ENCODE measurements around the gene ATP13A2.

ATP13A2 gene, protein sequence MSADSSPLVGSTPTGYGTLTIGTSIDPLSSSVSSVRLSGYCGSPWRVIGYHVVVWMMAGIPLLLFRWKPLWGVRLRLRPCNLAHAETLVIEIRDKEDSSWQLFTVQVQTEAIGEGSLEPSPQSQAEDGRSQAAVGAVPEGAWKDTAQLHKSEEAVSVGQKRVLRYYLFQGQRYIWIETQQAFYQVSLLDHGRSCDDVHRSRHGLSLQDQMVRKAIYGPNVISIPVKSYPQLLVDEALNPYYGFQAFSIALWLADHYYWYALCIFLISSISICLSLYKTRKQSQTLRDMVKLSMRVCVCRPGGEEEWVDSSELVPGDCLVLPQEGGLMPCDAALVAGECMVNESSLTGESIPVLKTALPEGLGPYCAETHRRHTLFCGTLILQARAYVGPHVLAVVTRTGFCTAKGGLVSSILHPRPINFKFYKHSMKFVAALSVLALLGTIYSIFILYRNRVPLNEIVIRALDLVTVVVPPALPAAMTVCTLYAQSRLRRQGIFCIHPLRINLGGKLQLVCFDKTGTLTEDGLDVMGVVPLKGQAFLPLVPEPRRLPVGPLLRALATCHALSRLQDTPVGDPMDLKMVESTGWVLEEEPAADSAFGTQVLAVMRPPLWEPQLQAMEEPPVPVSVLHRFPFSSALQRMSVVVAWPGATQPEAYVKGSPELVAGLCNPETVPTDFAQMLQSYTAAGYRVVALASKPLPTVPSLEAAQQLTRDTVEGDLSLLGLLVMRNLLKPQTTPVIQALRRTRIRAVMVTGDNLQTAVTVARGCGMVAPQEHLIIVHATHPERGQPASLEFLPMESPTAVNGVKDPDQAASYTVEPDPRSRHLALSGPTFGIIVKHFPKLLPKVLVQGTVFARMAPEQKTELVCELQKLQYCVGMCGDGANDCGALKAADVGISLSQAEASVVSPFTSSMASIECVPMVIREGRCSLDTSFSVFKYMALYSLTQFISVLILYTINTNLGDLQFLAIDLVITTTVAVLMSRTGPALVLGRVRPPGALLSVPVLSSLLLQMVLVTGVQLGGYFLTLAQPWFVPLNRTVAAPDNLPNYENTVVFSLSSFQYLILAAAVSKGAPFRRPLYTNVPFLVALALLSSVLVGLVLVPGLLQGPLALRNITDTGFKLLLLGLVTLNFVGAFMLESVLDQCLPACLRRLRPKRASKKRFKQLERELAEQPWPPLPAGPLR

DNA sequence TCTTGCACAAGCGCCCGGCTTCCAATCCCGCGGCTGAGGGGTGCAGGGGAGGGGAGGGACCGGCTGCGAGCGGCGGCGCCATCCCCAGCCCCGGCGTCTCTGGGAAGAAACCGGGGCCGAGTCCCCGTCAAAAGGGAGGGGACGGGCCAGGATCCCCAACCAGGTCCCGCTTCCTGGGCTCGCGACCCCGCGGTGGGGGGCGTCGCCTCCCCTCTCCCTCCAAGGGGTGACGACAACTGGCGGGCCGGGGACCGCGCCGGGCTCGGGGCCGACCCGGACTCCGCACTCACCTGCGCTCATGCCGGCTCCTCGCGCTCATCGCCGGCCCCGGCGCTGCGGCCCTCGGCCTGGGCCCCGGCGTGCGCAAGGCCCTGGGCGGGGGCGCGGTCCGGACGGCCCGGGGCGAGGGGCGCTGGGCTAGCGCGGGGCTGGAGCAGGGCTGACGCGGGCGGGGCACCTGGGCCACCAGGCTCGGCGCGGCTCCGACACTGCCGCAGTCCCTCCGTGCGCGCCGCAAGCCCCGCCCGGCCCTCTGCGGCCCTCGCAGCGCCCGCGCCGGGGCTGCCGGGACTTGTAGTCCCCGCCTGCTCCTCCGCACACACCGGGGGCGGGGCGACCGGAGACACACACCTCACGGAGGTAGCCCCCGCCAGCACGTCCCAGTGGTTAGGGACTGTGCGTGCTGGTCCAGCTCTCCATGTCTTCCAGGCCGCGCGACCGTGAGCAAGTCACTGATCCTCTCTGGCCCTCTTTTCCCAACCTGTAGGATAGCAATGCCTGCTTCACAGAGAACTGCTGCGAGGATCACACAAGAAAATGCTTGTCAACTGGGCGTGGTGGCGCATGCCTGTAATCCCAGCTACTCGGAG lies at the start of gene ATP13A2:
ATP13A2 (minus strand) TSS at position 490 of the 869 bp plus-strand sequence; CDS start at position 300, 190 bp downstream.
- peak; percentile 67 for DNase-seq

DNA sequence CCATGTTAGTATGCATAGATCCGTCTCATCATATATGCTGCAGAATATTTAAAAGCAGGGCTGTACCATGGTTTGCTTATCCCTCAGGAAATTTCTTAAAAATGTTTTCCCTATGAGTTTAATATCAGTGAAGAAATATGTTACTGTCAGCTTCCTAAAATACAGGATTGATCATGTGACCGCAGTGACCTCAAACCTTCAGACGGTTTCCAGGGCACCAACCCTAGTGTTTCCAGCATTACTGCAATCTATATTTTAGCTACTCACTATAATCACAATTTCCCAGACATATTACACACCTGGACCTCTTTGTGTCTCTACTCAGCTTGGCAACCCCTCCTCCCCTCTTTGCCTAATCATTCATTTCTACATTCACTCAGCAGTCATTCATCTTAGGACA lies 49.8 kb upstream of the ATP13A2 start:
- no peak for DNase-seq

DNA sequence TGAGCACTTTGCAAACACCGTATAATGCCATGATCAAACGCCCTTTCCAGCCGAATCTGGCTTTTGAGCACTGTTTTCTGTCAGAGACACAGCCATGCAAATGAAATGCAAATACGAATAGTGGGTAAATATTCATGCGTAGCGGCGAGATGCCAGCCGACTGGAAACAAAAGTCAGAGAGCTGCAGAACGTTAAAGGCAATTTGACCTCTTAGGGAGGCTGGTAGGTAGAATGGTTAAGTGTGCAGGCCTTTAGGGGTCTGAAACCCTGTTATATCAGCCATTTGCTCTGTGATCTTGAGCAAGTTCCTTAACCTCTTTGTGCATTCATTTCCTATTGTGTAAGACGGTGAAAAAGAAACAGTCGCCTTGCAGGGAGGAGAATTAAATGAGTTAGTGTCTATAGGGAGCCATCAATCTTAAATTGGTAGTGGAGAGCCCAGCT lies 48.6 kb upstream of the ATP13A2 start:
- no peak for DNase-seq

DNA sequence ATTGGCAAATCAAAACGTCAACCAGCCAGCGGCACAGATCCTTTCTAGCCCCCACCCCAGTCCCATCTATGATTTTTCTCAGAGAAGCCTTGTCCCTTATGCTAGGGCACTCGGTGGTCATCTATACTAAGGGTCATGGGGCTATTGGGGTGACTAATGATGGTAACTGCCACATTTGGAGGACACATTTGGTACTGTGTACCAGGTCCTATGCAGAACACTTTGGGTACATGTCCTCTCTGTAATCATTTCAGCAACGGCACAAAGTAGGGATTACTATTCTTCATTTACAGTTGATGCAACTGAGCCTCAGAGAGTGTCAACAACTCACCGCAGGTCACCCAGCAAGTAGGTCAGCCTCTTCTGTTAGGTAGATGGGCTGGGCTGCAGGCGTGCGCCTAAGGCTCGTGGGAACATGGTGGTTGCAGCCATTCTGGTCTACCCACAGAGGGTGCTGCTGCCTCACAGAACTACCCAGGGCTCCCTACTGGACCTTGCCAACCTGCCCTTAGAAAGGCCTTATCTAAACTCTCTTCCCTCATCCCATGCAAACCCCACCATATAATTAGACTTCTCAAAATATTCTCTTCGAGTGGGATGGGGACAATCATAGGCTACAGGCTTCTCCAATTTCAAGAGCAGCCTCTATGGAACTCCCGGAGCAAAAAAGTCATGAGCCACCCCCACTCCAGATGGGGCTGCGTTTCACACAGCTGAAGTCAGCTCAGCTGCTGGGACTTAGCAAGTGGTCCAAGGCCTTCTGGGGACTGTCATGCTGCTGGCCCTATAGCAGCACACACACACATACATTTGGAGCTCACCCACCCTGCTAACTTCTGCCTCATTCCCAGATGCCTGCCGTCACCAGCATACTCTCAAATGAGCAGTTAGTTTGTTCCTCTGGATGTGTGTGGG lies 47.9 kb upstream of the ATP13A2 start:
- DNase-seq: peak; percentile 66

DNA sequence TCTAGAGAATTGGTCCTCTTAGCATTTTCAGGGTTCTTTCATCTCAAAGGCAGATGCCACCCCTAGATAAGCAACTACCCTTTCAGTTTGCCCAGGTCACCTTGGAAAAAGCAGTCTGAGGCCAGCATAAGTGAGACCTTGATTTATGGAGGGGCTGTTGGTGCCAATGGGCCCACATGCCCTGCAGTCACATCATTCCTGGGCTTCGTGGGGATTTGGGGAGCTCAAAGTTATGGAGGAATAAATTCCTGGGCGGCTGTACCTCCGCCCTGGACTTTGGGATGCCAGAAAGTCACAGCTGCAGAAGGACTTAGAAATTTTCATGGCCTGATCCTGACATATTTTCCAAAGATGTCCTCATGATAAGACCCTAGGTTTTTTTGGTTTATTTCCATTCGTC lies 44.8 kb upstream of the ATP13A2 start:
- no peak for DNase-seq

DNA sequence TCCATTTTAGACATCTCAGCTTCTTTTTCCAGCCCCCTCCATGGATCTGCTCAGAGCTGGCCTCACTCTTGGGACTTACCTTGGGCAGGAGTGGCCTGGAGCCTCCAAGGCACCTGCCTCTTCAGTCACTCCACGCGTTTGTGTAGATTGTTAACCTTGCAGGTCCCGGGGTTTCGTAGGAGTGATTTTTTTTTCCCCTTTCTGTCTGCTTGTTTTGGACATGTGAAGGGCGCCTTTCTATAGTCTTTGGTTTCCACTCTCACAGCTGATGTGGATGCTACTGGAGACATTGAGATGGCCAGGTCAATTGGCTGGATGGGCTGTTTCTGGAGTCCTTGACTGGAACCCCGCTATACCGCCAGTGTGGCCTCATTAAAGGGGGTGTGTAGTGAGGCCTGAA lies 44.1 kb upstream of the ATP13A2 start:
- DNase-seq: no peak

DNA sequence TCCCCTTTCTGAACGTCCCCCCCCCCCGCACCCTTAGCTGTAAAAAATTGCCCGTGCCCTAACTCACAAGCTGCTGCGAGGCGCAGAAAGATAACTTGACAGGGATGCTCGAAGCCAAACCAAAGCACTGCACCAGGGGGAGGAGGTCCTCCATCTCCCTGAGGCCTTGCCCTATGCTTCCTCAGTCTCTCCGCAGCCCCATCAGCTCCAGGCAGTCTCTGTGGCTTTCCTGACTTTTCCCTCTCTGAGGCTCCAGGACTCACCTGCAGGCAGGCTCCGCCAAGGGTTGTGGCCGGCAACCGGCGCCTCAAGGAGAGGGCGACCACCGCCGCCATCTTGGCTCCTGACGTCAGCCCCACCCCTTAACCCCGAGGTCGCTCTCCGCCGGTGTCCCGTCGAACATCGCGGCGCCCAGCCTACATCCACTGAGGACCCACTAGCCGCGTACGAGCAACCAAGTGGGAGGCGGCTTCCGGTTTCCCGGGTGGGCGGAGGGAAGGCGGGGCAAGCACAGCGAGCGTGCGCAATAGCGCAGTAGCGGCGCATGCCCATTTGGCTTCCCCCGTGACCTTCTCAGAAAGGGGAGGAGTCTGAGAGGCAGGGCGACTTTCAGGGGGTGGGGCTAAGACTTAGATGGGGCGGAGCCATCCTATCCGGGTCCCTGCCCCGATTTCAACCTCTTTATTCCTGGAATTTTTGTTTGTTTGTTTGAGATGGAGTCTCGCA lies 42.1 kb upstream of the ATP13A2 start, which contains the start of gene SDHB:
SDHB (minus strand) TSS at position 348 of the 726 bp plus-strand sequence; CDS start at position 335, 13 bp downstream.
- peak; percentile 98 for DNase-seq

DNA sequence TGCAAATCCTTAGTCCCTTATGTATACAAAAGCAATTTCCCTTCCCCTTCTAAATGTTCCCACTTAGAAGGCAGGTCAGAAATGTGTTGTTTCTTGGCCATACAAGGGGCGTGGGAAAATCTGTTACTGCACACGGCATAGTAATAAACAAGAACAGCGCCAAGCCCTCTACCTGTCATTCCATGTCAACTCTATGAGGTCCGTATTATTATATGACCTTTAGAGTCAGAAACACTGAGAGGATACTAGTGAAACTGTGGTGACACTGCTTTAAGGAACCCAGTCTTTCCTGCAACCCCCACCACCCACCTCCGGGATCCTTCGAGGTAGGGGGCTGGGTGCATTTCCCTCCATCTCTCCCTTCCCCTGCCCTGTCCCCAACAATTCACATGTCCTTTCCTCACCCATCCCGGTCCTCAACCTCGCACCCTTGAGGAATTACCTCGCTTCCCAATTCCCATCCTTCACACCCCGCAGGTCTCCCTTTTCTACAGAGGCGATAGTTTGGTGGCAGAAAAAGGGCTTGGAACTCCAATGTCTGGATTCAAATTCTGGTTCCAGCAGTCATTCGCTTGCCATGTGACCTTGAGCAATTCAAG lies 41.5 kb upstream of the ATP13A2 start:
- no peak for DNase-seq

DNA sequence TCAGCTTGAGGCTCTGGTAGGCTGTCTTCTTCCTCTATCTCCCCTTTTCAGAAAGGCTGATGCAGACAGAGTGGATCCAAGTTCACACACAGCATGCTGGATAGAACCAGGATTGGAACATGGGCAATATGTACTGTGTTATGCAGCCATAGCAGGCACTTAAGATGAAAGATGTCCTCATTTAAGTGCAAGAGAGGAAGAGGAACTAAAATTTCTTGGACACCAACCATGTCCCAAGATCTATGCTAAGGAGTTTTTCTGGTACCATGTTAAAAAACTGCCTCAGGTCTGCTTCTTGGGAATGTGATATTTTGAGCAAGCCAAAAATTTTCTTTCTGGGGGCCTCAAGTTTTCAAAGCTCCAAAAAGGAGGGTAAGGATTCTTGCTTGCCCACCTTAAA lies 40.9 kb upstream of the ATP13A2 start:
- DNase-seq: no peak

DNA sequence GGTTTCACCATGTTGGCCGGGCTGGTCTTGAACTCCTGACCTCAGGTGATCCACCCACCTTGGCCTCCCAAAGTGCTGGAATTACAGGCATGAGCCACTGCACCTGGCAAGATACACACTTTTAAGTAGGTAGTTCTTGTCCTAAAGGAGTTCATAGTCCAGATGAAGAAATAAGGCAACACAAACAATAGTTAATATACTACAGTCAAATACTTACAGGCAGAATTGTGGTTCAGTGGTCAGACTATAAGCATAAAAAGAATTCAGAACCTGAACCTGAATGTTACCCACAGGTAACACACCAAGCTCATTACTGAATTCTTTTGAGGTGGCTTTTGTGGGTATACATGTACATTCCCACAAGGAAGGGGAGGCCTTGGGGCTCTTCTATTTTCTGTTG lies 40.3 kb upstream of the ATP13A2 start:
- no peak for DNase-seq

DNA sequence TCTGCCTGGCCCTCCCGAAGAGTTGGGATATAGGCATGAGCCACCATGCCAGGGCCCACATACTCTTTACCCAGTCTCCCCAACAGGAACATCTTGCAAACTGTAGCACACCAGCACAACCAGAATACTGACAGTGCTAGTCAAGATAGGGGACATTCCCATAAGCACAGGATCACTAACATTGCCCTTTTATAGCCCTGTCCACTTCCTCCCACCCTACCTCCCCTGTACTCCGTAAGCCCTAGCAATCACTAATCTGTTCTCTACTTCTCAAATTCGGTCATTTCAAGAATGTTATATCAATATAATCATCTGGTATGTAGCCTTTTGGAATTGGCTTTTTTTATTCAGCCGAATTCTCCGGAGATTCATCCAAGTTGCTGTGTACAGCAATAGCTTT lies 36.2 kb upstream of the ATP13A2 start:
- DNase-seq: no peak

DNA sequence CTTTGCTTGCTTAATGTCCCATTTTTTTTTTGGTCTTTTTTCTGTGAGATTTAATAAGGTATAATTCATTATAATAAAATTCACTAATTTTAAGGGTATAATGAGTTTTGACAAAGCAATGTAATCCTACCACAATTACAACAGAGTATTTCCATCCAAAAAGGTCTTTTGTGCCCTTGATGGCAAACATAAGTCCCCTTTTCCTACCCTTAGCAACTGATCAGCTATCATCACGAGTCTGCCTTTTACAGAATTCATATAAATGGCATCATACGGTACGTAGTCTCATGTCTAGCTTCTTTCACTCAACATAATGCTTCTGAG lies 34.6 kb upstream of the ATP13A2 start:
- DNase-seq: no peak

DNA sequence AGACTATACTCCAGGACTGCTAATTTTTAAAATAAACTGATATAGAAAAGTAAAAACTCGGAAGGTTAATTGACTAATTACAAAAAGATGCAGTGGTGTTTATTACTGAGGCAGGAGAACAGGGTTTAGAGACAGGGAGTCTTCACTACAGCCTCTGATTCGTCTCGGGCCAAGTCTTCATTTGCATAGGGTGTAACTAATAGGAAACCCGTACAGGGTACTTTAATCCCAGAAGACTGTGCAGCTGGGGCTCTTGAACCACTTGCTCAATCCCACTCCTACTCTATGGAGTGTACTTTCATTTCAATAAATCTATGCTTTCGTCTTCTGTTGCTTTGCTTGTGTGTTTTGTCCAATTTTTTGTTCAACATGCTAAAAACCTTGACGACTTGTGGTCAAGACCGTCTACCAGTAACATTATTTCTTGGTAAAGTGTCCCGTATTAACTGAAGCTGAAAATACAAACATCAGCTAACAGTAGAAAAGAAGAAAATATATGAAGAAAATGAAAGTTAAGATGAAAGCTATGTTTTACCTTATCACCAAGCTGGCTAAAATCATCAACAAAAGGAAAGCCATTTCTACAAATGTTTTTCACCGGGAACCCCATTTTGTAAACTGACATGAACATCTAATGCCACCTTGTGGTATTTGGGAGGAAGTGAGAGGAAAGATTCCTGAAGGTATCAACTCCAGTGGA lies 34.1 kb upstream of the ATP13A2 start:
- DNase-seq: peak; percentile 61

DNA sequence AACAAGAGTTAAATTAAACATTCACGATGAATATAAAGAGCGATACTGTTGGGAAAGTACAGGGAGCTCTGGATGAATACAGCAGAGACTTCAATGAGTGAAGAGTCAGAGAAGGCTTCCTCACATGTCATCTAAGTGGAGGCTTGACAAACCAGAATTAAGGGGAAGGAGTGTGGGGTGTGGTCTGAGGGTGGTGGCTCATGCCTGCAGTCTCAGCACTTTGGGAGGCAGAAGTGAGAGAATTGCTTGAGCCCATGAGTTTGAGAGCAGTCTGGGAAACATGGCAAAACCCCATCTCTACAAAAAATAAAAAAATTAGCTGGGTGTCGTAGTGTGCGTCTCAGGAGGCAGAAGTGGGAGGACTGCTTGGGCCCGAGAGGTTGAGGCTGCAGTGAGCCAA lies 33.4 kb upstream of the ATP13A2 start:
- no peak for DNase-seq

DNA sequence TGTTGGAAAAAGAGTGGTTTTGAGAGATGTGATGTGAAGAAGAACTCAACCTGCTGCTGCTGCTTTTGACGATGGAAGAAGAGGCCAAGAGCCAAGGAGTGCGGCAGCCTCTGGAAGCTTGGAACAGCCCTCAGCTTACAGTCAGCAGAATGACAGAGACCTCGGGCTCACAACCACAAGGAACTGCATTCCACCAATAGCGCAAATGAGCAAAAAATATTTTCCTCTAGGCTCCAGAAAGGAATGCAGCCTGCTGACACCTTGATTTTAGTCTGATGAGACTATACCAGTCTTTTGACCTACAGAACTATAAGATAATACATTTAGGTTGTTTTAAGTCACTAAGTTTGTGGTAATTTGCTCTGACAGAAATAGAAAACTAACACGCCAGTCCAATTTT lies 31.9 kb upstream of the ATP13A2 start:
- no peak for DNase-seq

DNA sequence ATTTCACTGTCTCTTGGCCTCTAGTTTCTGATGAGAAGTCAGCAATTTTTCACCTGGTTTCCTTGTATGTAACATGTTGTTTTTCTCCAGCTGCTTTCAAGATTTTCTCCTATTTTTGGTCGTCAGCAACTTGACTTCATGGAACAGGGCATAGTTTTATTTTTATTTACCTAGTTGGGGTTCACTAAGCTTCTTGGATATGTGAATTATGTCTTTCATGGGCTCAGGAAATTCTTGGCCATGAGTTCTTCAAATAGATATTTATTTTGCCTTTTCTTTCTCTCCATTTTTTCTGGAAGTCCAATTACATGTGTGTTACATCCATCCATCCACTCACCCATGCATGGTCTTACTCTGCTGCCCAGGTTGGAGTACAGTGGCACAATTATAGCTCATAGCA lies 28.4 kb upstream of the ATP13A2 start:
- no peak for DNase-seq

DNA sequence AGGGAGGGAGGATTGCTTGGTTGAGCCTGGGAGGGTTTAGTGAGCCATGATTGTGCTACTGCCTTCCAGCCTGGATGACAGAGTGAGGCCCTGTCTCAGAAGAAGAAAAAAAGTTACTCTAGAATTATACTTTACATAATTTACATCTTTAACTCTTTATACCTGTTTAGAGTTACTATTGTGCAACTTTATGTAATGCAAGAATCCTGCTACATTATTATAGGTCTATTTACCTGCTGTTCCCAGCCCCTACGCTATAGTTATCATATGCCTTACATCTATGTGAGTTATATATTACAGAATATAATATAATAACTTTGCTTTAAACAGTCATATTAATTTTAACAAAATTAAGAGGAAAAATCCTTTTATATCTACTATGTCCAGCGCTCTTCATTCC lies 27.8 kb upstream of the ATP13A2 start:
- no peak for DNase-seq

DNA sequence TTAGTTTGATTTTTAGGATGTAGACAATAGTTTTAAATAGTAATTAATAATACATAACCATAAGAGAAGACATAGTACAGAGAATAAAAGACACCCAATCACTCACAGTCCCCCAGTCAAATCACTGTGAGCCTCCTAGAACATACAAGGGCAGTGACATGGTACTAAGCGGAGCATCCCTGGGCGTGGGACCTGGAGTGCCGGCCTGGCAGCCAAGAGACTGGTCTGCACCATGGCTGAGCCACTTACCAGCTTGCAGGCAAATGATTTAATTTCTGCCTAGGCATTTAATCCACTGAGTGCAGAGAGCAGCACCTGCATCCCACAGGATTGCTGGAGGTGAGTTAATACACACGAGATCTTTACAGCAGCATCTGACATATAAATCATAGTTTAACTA lies 21.8 kb upstream of the ATP13A2 start:
- no peak for DNase-seq

DNA sequence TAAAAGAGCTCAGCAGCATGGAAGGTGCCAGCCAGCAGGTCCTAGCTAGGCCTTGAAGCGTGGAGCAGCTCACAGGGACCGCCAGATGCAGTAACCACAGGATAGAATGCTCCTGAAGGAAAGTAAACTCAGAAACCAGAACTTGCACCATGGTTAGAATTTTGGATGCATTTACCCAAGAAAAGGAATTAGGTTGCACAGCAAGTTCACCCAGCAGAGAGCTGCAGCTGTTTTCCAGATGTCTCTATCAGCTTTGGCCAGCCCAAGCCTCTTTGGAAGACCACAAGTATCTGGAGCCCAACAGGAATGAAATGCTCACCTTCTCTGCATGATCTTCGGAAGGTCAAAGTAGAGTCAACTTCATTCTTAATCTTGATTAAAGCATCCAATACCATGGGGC lies 21.0 kb upstream of the ATP13A2 start:
- DNase-seq: no peak
